ENCODE data around the gene CYFIP2. TPM values are rescaled to one million over a fixed set of nuclear protein-coding genes. Genes with fewer than 3 reads are reported as not detected.

The CYFIP2 gene
- total RNA-seq, 1 donor from 2014 or later, result 96.8 TPM

- Mint-ChIP-seq H3K4me3 (ENCODE audit: unreplicated experiment) (no peak overlapping the region), H3K27me3 (ENCODE audit: low read depth, unreplicated experiment) (peaks cover 3% of the 10 kb centered on the region), H3K4me1 (ENCODE audit: low read depth, unreplicated experiment) (peaks cover 11% of the 10 kb centered on the region), H3K9me3 (ENCODE audit: unreplicated experiment) (no peaks in the 10 kb centered on the region), H3K36me3 (ENCODE audit: low read depth, unreplicated experiment) (no peaks in the 10 kb centered on the region), H3K27ac (ENCODE audit: unreplicated experiment) (no peak overlapping the region)
- Histone ChIP-seq H3K36me3 (ENCODE audit: insufficient read depth, low read length) (no peaks in the 10 kb centered on the region), H3K79me2 (ENCODE audit: insufficient read depth, low read length) (no peaks in the 10 kb centered on the region), H3K4me3 (ENCODE audit: insufficient read depth, low read depth, low read length) (no peak overlapping the region), H4K20me1 (ENCODE audit: insufficient read depth, low read length) (no peaks in the 10 kb centered on the region), H3K27me3 (ENCODE audit: insufficient read depth, low read length) (no peaks in the 10 kb centered on the region), H3K4me2 (ENCODE audit: low read length) (no peak overlapping the region), H3K9me3 (ENCODE audit: insufficient read depth, low read depth, low read length) (no peaks in the 10 kb centered on the region), H2AFZ (ENCODE audit: low read depth, low read length) (no peak overlapping the region), H3K27ac (ENCODE audit: low read depth, low read length) (no peak overlapping the region), H3K9ac (ENCODE audit: low read length) (no peak overlapping the region), H3K4me1 (ENCODE audit: insufficient read depth, low read length) (no peaks in the 10 kb centered on the region)
- TF ChIP-seq CTCF (IDR thresholded peaks at IDR 0.05; ENCODE audit: insufficient read depth, low read depth, low read length) (no peak), EZH2 (IDR thresholded peaks at IDR 0.05; ENCODE audit: insufficient read depth, low read length) (no peak)
- FAIRE-seq, result peak; percentile 65
- no peak for DNase-seq (ENCODE audit: low read depth)
Observed at GRCh38 chr5:157233515-157233914, 32.4 kb upstream of the CYFIP2 start.

- H3K4me3 ChIP-seq (ENCODE audit: insufficient read depth, low read depth, low read length), result no peak overlapping the region
Observed at GRCh38 chr5:157236423-157236822, 29.5 kb upstream of the CYFIP2 start.

More at GRCh38 chr5:157236423-157236822, 29.5 kb upstream of the CYFIP2 start:
- H3K4me1 ChIP-seq (ENCODE audit: insufficient read depth, low read length), result no peaks in the 10 kb centered on the region
- H3K9me3 ChIP-seq (ENCODE audit: insufficient read depth, low read depth, low read length), result no peaks in the 10 kb centered on the region
- no peaks in the 10 kb centered on the region for H3K36me3 ChIP-seq (ENCODE audit: insufficient read depth, low read length)
- Mint-ChIP-seq H3K9me3 (ENCODE audit: unreplicated experiment) (no peaks in the 10 kb centered on the region), H3K4me3 (ENCODE audit: unreplicated experiment) (no peak overlapping the region), H3K36me3 (ENCODE audit: low read depth, unreplicated experiment) (no peaks in the 10 kb centered on the region), H3K27ac (ENCODE audit: unreplicated experiment) (no peak overlapping the region), H3K4me1 (ENCODE audit: low read depth, unreplicated experiment) (peaks cover 13% of the 10 kb centered on the region), H3K27me3 (ENCODE audit: low read depth, unreplicated experiment) (peaks cover 6% of the 10 kb centered on the region)
- no peak overlapping the region for H3K4me2 ChIP-seq (ENCODE audit: low read length)
- no peaks in the 10 kb centered on the region for H3K79me2 ChIP-seq (ENCODE audit: insufficient read depth, low read length)
- DNase-seq (ENCODE audit: low read depth) (no peak), FAIRE-seq (no peak)
- H4K20me1 ChIP-seq (ENCODE audit: insufficient read depth, low read length), result no peaks in the 10 kb centered on the region
- H2AFZ ChIP-seq (ENCODE audit: low read depth, low read length), result no peak overlapping the region
- no peaks in the 10 kb centered on the region for H3K27me3 ChIP-seq (ENCODE audit: insufficient read depth, low read length)
- no peak overlapping the region for H3K27ac ChIP-seq (ENCODE audit: low read depth, low read length)
- TF ChIP-seq EZH2 (IDR thresholded peaks at IDR 0.05; ENCODE audit: insufficient read depth, low read length), result no peak
- TF ChIP-seq CTCF (IDR thresholded peaks at IDR 0.05; ENCODE audit: insufficient read depth, low read depth, low read length), result no peak
- H3K9ac ChIP-seq (ENCODE audit: low read length), result no peak overlapping the region
